Kidney epithelial cell (primary cell): Measurements from ENCODE around the gene KIRREL1. TPM values are rescaled to one million over a fixed set of nuclear protein-coding genes. Genes with fewer than 3 reads are reported as not detected.

Source experiments
- DNase-seq: peaks from one replicate; pipeline ENCODE4 v3.0.0-alpha.2; 2010; ENCODE audit warnings: low read depth
- H3K27me3 ChIP-seq: 2 replicates; pipeline ENCODE4 v1.6.0; 2011; ENCODE audit warnings: low read length; ENCODE audit not compliant: control insufficient read depth, insufficient read depth
- H3K36me3 ChIP-seq: 2 replicates; pipeline ENCODE4 v1.5.1; 2011; ENCODE audit warnings: low read length; ENCODE audit not compliant: control insufficient read depth, insufficient read depth
- H3K4me3 ChIP-seq: 2 replicates; pipeline ENCODE4 v1.5.1; 2011; ENCODE audit warnings: low read depth, mild to moderate bottlenecking, control low read depth, low read length
- total RNA-seq: library from RNA; depleted of rRNA; stranded (reverse); fragments of >200 nt; gene quantifications from 2 replicates; pipeline ENCODE4 v1.2.3, GENCODE V29; 2015
- TF ChIP-seq, protein P1 (sequence below): IDR thresholded peaks from 2 replicates; pipeline ENCODE4 v1.5.1; 2011; ENCODE audit warnings: mild to moderate bottlenecking, moderate library complexity, low read length, control low read depth, inconsistent platforms; ENCODE audit not compliant: insufficient read depth, poor library complexity, severe bottlenecking

The KIRREL1 gene
- total RNA-seq, 1 donor from 2014 or later: 119 TPM

DNA sequence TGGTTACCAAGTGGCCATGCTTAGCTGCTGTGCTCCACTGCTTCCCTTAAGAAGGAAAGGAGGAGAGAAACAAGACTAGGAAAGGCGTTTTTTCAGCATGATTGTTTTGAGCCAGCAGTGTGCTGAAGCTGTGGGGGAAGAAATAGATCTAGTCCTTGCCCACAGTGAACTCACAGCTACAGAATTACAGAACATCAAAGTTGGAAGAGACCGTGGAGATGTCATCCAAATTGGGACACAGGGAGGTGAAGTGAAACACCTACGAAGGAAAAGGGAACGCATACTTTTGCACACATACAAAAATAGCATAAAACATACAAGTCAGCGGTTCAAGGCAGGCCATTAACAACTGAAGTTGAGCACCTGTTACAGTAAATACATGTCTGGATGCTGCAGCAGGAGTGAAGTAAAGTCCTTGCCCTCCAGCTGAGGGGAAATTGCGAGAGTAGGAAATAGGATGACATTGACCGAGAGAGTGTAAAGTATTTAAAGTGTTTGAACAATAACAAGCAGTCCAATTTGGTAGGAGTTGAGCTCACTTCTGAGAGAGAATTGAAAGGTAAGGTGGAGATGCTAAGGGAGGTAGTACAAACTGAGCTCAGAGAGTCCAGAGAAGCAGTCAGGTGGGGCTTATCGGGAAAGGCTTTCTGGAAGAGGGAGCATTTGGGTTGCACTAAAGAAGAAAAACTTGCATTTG is 55.1 kb downstream of the KIRREL1 start:
- Histone ChIP-seq H3K36me3 (peaks cover 3% of the 10 kb centered on the region), H3K27me3 (no peaks in the 10 kb centered on the region), H3K4me3 (no peak overlapping the region)
- DNase-seq: no peak
- TF ChIP-seq, protein P1, sequence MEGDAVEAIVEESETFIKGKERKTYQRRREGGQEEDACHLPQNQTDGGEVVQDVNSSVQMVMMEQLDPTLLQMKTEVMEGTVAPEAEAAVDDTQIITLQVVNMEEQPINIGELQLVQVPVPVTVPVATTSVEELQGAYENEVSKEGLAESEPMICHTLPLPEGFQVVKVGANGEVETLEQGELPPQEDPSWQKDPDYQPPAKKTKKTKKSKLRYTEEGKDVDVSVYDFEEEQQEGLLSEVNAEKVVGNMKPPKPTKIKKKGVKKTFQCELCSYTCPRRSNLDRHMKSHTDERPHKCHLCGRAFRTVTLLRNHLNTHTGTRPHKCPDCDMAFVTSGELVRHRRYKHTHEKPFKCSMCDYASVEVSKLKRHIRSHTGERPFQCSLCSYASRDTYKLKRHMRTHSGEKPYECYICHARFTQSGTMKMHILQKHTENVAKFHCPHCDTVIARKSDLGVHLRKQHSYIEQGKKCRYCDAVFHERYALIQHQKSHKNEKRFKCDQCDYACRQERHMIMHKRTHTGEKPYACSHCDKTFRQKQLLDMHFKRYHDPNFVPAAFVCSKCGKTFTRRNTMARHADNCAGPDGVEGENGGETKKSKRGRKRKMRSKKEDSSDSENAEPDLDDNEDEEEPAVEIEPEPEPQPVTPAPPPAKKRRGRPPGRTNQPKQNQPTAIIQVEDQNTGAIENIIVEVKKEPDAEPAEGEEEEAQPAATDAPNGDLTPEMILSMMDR: no peak

DNA sequence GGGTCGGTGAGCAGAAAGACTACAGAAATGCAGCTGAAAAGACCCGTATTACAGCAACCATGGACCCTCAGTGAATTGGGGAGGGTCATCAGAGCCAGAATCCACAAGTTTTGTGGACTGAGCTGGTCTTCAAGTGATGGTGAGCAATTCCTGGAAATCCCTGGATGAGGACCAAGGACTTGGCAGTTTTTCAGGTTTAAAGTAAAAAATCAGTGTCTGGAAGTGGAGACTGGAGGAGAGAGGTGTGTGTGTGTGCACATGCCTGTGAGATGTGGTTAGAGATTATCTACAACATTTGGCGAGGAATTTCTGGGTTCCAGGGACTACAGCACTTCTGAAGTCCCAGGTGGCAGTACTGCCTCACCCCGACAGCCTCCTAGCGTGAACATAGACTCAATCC is 56.4 kb downstream of the KIRREL1 start:
- Histone ChIP-seq H3K36me3 (peaks cover 3% of the 10 kb centered on the region), H3K27me3 (no peaks in the 10 kb centered on the region), H3K4me3 (no peak overlapping the region)
- TF ChIP-seq, protein P1: no peak
- DNase-seq: no peak

- Histone ChIP-seq H3K27me3 (no peaks in the 10 kb centered on the region), H3K36me3 (peaks cover 3% of the 10 kb centered on the region), H3K4me3 (no peak overlapping the region)
- TF ChIP-seq, protein P1: no peak
- no peak for DNase-seq
Measured at GRCh38 chr1:158053276-158053675, 59.8 kb downstream of the KIRREL1 start.

DNA sequence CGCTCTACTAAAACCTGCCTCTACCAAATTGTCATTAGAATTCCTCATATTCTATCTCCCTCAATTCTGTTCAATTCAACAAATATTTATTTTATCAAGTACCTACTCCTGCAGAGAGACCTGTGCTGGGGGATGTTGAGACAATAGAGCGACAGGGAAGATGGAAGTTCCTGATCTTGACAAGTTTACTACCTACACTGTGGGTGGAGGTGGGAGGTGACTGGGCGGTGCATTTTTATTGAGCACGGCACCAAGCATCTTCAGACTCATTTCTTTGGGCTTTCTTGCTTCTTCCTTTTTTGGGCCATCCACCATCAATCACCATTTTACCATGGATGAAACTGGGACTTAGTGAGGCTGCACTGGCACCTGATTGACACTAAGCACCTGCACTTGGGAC is 61.3 kb downstream of the KIRREL1 start:
- no peaks in the 10 kb centered on the region for H3K27me3 ChIP-seq
- TF ChIP-seq, protein P1: no peak
- peaks cover 3% of the 10 kb centered on the region for H3K36me3 ChIP-seq
- no peak overlapping the region for H3K4me3 ChIP-seq
- no peak for DNase-seq

DNA sequence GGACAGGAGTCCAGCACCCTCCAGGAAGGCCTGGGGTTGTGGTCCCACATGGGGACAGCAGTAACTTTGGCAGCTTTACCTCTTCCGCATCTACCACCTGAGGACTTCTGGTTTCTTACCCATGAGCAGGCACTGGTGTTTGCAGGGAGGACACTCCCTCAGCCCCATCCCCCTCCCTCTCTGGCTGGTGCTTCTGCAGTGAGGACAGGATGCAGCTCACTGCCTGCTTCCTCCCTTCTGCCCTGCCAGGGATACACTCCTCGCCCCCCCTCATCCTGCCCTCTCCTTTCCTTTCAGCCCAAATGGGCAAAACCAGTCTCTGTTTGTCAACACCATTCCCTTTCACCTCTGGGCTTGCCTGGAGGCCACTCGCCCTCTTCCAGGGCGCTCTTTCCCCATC is 62.4 kb downstream of the KIRREL1 start:
- no peak for DNase-seq

More for the DNA sequence above, 62.4 kb downstream of the KIRREL1 start:
- TF ChIP-seq, protein P1: no peak
- Histone ChIP-seq H3K4me3 (no peak overlapping the region), H3K27me3 (no peaks in the 10 kb centered on the region), H3K36me3 (peaks cover 2% of the 10 kb centered on the region)
